ENCODE measurements around the gene HEY2.
"Not testable (repeated sequence)": the region's sequence is repeated elsewhere in the genome, so short reads cannot be mapped to it uniquely, and the experiment has no call there.

HEY2 gene

DNA sequence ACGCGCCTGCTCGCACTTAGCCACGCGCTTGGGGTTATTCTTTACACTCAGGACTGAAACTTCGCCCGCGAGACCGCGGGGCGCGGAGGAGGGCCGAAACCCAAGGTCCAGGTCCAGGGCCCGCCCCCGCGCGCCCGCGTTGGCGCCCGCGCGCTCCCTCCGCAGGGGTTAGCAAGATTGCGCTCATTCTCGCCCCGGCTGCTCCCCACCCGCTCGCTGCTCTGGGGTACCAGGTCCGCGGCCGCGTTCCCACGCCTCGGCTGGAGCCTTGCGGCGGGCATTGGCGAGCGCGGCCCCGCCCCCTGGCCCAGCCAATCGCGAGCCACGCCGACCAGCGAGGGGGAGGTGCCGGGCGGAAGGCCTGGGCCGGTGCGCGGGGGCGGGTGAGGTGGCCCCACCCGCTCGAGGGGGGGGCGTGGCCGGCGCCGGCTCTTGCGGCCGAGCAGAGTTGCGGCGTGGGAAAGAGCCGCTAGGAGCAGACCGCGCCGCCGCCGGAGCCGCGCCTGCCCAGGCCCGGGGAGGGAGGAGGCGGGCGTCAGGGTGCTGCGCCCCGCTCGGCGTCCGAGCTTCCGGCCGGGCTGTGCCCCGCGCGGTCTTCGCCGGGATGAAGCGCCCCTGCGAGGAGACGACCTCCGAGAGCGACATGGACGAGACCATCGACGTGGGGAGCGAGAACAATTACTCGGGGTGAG is at the start of gene HEY2:
Gene HEY2 (plus strand): TSS at position 460 of the 692 bp plus-strand sequence. CDS start 145 bp downstream, at position 605.
- ATAC-seq (ENCODE audit: low read depth) (peak; percentile 87), DNase-seq (ENCODE audit: low spot score) (peak; percentile 83)
- Histone ChIP-seq H3K27ac (ENCODE audit: poor library complexity, severe bottlenecking) (no peak within 1 kb of the TSS), H3K27me3 (ENCODE audit: insufficient read depth, poor library complexity, severe bottlenecking) (peaks cover 94% of the 10 kb centered on the region), H3K9me3 (ENCODE audit: severe bottlenecking) (no peaks in the 10 kb centered on the region), H3K4me3 (ENCODE audit: severe bottlenecking) (peak within 1 kb of the TSS; percentile 56), H3K4me1 (ENCODE audit: insufficient read depth, poor library complexity, severe bottlenecking) (peaks cover 8% of the 10 kb centered on the region), H3K36me3 (ENCODE audit: low read depth) (no peaks in the 10 kb centered on the region)
- TF ChIP-seq, protein P1, sequence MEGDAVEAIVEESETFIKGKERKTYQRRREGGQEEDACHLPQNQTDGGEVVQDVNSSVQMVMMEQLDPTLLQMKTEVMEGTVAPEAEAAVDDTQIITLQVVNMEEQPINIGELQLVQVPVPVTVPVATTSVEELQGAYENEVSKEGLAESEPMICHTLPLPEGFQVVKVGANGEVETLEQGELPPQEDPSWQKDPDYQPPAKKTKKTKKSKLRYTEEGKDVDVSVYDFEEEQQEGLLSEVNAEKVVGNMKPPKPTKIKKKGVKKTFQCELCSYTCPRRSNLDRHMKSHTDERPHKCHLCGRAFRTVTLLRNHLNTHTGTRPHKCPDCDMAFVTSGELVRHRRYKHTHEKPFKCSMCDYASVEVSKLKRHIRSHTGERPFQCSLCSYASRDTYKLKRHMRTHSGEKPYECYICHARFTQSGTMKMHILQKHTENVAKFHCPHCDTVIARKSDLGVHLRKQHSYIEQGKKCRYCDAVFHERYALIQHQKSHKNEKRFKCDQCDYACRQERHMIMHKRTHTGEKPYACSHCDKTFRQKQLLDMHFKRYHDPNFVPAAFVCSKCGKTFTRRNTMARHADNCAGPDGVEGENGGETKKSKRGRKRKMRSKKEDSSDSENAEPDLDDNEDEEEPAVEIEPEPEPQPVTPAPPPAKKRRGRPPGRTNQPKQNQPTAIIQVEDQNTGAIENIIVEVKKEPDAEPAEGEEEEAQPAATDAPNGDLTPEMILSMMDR (IDR thresholded peaks at IDR 0.05; ENCODE audit: poor library complexity, severe bottlenecking) = no peak

DNA sequence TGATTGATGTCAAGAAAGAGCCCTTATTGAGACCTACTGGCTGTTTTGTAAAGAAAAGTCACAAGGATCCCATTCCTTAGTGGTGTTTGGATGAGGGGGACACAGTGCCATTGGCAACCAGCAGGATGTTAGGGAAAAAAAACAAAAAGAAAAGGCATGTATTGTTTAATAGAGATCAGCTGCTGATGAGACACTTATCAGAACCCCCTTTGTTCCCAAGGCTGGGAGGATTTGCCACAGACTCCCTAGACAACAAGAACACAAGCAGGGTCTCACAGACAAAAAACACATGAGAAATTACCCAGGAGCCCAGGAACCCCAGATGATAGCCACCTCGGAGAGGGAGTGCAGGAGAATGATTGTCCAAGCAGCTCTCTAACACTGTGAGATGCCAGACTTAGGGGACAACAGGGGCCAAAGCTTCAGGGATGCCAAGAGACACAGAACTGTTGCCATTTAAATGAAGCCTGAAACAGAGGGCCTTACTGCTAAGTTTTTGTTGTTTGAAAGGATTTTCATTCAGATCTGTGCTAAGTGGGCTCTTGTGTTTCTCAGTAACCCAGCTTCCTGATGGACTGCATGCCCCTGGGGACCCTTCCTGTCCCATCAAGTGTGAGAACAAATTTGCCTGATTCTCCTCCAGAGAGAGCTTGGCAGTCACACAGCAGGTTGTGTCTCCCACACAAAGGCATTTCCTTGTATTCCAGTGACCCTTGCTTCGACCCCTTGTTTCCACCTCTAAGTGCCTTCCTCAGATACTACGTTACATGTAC is 48.7 kb upstream of the HEY2 start:
- ATAC-seq (ENCODE audit: low read depth) = no peak
- Histone ChIP-seq H3K36me3 (ENCODE audit: low read depth) (no peaks in the 10 kb centered on the region), H3K4me1 (ENCODE audit: insufficient read depth, poor library complexity, severe bottlenecking) (no peaks in the 10 kb centered on the region), H3K9me3 (ENCODE audit: severe bottlenecking) (no peaks in the 10 kb centered on the region), H3K27ac (ENCODE audit: poor library complexity, severe bottlenecking) (no peak overlapping the region), H3K27me3 (ENCODE audit: insufficient read depth, poor library complexity, severe bottlenecking) (peaks cover 3% of the 10 kb centered on the region), H3K4me3 (ENCODE audit: severe bottlenecking) (no peak overlapping the region)
- no peak for DNase-seq (ENCODE audit: low spot score)
- TF ChIP-seq, protein P1 (IDR thresholded peaks at IDR 0.05; ENCODE audit: poor library complexity, severe bottlenecking) = no peak

DNA sequence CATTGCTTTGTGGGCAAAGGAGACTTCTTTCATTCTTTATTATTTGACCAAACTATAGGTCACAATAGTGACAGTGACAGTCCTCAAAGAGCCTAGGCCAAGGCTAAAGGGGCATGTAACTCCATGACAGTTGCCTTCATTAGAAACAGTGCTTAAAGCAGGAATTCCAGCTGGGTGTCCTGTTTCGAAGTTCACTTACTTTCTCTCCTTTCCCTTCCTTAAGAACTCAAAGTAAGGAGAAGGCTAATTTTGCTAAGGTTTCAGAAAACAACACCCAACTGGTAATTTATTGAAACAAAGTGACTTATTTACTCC is 48.1 kb upstream of the HEY2 start:
- Histone ChIP-seq H3K4me3 (ENCODE audit: severe bottlenecking) (no peak overlapping the region), H3K36me3 (ENCODE audit: low read depth) (no peaks in the 10 kb centered on the region), H3K27me3 (ENCODE audit: insufficient read depth, poor library complexity, severe bottlenecking) (peaks cover 3% of the 10 kb centered on the region), H3K4me1 (ENCODE audit: insufficient read depth, poor library complexity, severe bottlenecking) (no peaks in the 10 kb centered on the region), H3K9me3 (ENCODE audit: severe bottlenecking) (no peaks in the 10 kb centered on the region), H3K27ac (ENCODE audit: poor library complexity, severe bottlenecking) (no peak overlapping the region)
- ATAC-seq (ENCODE audit: low read depth) = no peak
- no peak for DNase-seq (ENCODE audit: low spot score)
- TF ChIP-seq, protein P1 (IDR thresholded peaks at IDR 0.05; ENCODE audit: poor library complexity, severe bottlenecking) = no peak

DNA sequence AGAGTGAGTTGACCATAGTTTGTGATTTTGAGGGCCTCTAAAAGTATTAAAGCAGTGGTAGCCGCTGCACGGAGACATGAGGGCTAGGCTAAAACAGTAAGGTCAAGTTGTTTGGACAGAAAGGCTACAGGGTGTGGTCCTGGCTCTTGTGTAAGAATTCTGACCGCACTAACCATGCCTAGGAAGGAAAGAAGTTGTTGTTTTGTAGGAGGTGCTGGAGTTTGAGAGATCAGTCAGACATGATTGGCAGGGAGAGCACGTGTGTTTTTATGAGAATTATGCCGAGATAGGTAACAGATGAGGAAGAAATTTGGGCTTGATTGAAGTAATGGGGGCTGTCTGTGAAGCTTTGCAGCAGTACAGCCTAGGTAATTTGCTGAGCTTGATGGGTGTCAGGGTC is 45.5 kb upstream of the HEY2 start:
- not testable (repeated sequence) for H3K4me3 ChIP-seq (ENCODE audit: severe bottlenecking); H3K4me1 ChIP-seq (ENCODE audit: insufficient read depth, poor library complexity, severe bottlenecking); H3K9me3 ChIP-seq (ENCODE audit: severe bottlenecking); H3K27me3 ChIP-seq (ENCODE audit: insufficient read depth, poor library complexity, severe bottlenecking); H3K36me3 ChIP-seq (ENCODE audit: low read depth); H3K27ac ChIP-seq (ENCODE audit: poor library complexity, severe bottlenecking); ATAC-seq (ENCODE audit: low read depth); DNase-seq (ENCODE audit: low spot score)

DNA sequence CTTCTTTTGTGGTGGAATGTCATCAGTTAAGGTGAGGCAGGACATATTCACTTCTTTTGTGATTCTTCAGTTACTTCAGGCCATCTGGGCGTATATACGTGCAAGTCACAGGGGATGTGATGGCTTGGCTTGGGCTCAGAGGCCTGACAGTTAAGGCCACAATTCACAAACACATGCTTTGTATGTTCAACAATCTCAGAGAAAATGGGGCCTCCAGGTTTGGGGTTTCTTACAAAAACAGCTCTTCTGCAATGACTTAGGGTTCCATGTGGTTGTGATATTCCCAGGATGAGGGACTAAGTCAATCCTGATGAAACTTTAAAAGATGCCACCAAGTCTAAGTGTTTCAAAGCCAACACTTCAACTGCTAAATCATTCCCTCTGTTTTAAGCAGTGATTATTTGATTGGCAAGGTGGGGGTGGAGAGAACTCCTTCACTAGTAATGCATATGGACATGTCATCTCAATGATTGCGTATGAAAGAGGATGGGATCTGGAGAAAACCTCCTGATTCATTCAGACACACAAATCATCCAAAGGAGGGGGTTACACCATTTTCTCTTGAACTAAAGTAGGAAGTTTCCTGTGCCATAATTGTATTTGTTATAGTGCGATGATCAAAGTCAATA is 41.7 kb upstream of the HEY2 start:
- Histone ChIP-seq H3K36me3 (ENCODE audit: low read depth) (no peaks in the 10 kb centered on the region), H3K9me3 (ENCODE audit: severe bottlenecking) (no peaks in the 10 kb centered on the region), H3K4me1 (ENCODE audit: insufficient read depth, poor library complexity, severe bottlenecking) (no peaks in the 10 kb centered on the region), H3K4me3 (ENCODE audit: severe bottlenecking) (no peak overlapping the region), H3K27ac (ENCODE audit: poor library complexity, severe bottlenecking) (no peak overlapping the region), H3K27me3 (ENCODE audit: insufficient read depth, poor library complexity, severe bottlenecking) (no peaks in the 10 kb centered on the region)
- ATAC-seq (ENCODE audit: low read depth) = no peak
- TF ChIP-seq, protein P1 (IDR thresholded peaks at IDR 0.05; ENCODE audit: poor library complexity, severe bottlenecking) = no peak
- no peak for DNase-seq (ENCODE audit: low spot score)
